IMR-90 (cell line): ENCODE measurements around the gene SLC9A9. TPM values are rescaled to one million over a fixed set of nuclear protein-coding genes. Genes with fewer than 3 reads are reported as not detected.

Experiments used
- ATAC-seq: fragments of 200-7000 bp; cut with Tn5 transposase; 2 replicates; pipeline ENCODE4 v1.9.1; 2020; ENCODE audit warnings: low read depth, mild to moderate bottlenecking, moderate library complexity
- BruUV-seq: library from RNA; stranded (reverse); fragments of 400-500 nt; replicated peaks from 2 replicates; lab custom pipeline; 2021; lab: Mats Ljungman, UMichigan
- CTCF ChIA-PET: fragments of 300-600 bp; formaldehyde crosslinking; extraction: SDS; loops from one replicate; lab custom pipeline; 2021; ENCODE audit warnings: antibody characterized with exemption; lab: Yijun Ruan, JAX
- POLR2A ChIA-PET: fragments of 300-600 bp; sonication (Branson Sonifier 250); formaldehyde crosslinking; loops from one replicate; lab custom pipeline; 2022; ENCODE audit warnings: antibody characterized with exemption; ENCODE audit not compliant: unreplicated experiment; lab: Charles Lee
- DNase-seq: peaks from one replicate; pipeline ENCODE4 v3.0.0; 2013
- H2AFZ ChIP-seq: replicated peaks from 2 replicates; pipeline ENCODE3; 2013; ENCODE audit warnings: low read length, mild to moderate bottlenecking; ENCODE audit not compliant: poor library complexity
- H2AK5ac ChIP-seq: 2 replicates; pipeline ENCODE4 v1.6.1; 2013; ENCODE audit warnings: low read depth, low read length, inconsistent platforms
- H2AK9ac ChIP-seq: replicated peaks from 2 replicates; pipeline ENCODE3; 2013; ENCODE audit warnings: mild to moderate bottlenecking, low read depth, low read length, moderate library complexity; ENCODE audit not compliant: poor library complexity
- H2BK120ac ChIP-seq: 2 replicates; pipeline ENCODE4 v1.6.1; 2013; ENCODE audit warnings: low read depth, low read length, inconsistent platforms
- H2BK15ac ChIP-seq: 3 replicates; pipeline ENCODE4 v1.6.1; 2013; ENCODE audit warnings: low read depth, low read length, inconsistent platforms
- H2BK20ac ChIP-seq: 2 replicates; pipeline ENCODE4 v1.6.1; 2013; ENCODE audit warnings: low read depth, mild to moderate bottlenecking, inconsistent platforms, low read length, moderate library complexity
- H2BK5ac ChIP-seq: 2 replicates; pipeline ENCODE4 v1.6.1; 2013; ENCODE audit warnings: mild to moderate bottlenecking, low read depth, low read length, inconsistent platforms; ENCODE audit not compliant: poor library complexity, severe bottlenecking
- H3K14ac ChIP-seq: replicated peaks from 2 replicates; pipeline ENCODE4 v1.6.1; 2013; ENCODE audit warnings: low read depth, low read length, inconsistent platforms
- H3K18ac ChIP-seq: 2 replicates; pipeline ENCODE4 v1.6.1; 2013; ENCODE audit warnings: low read depth, low read length, control low read depth
- H3K23ac ChIP-seq: 2 replicates; pipeline ENCODE4 v1.6.1; 2013; ENCODE audit warnings: low read depth, low read length, inconsistent platforms
- H3K27ac ChIP-seq: 2 replicates; pipeline ENCODE4 v1.5.1; 2013; ENCODE audit warnings: mild to moderate bottlenecking, control low read depth, low read length; ENCODE audit not compliant: insufficient read depth
- H3K27me3 ChIP-seq: 2 replicates; pipeline ENCODE4 v1.6.1; 2013; ENCODE audit warnings: low read length; ENCODE audit not compliant: control insufficient read depth, insufficient read depth
- H3K36me3 ChIP-seq: 2 replicates; pipeline ENCODE4 v1.6.1; 2013; ENCODE audit warnings: low read length, mixed read lengths; ENCODE audit not compliant: control insufficient read depth, insufficient read depth
- H3K4ac ChIP-seq: 2 replicates; pipeline ENCODE4 v1.6.1; 2013; ENCODE audit warnings: low read depth, low read length, inconsistent platforms
- H3K4me1 ChIP-seq: 2 replicates; pipeline ENCODE4 v1.6.1; 2013; ENCODE audit warnings: low read length, mixed read lengths; ENCODE audit not compliant: control insufficient read depth, insufficient read depth
- H3K4me2 ChIP-seq: 2 replicates; pipeline ENCODE4 v1.6.1; 2013; ENCODE audit warnings: low read depth, mild to moderate bottlenecking, control low read depth, low read length, moderate library complexity
- H3K4me3 ChIP-seq: 2 replicates; pipeline ENCODE4 v1.5.1; 2013; ENCODE audit warnings: low read depth, mild to moderate bottlenecking, control low read depth, low read length, moderate library complexity; ENCODE audit not compliant: insufficient read depth
- H3K56ac ChIP-seq: 2 replicates; pipeline ENCODE4 v1.6.1; 2013; ENCODE audit warnings: low read length, inconsistent platforms; ENCODE audit not compliant: insufficient read depth; ENCODE audit errors: extremely low read depth
- H3K79me1 ChIP-seq, 2 experiments: 2 replicates each; pipeline ENCODE4 v1.6.1; 2013; ENCODE audit warnings: low read length in 2 of 2, inconsistent platforms in 1 of 2, low read depth in 1 of 2
- H3K9ac ChIP-seq: 2 replicates; pipeline ENCODE4 v1.6.1; 2013; ENCODE audit warnings: low read depth, low read length, control low read depth
- H3K9me1 ChIP-seq: 2 replicates; pipeline ENCODE4 v1.6.1; 2013; ENCODE audit warnings: low read length, inconsistent platforms; ENCODE audit not compliant: insufficient read depth
- H3K9me3 ChIP-seq: 2 replicates; pipeline ENCODE4 v1.6.1; 2013; ENCODE audit warnings: low read length; ENCODE audit not compliant: control insufficient read depth, insufficient read depth
- H4K20me1 ChIP-seq: 2 replicates; pipeline ENCODE4 v1.6.1; 2013; ENCODE audit warnings: low read length, inconsistent platforms; ENCODE audit not compliant: insufficient read depth
- H4K5ac ChIP-seq: 2 replicates; pipeline ENCODE4 v1.6.1; 2013; ENCODE audit warnings: mild to moderate bottlenecking, low read depth, low read length, control low read depth
- H4K8ac ChIP-seq, 2 experiments: 2 replicates each; pipeline ENCODE4 v1.6.1; 2013; ENCODE audit warnings: low read depth in 2 of 2, low read length in 2 of 2, control low read depth in 1 of 2, inconsistent platforms in 1 of 2
- H4K91ac ChIP-seq: 2 replicates; pipeline ENCODE4 v1.6.1; 2013; ENCODE audit warnings: low read depth, low read length, inconsistent platforms; ENCODE audit not compliant: insufficient read depth
- BHLHE40 ChIP-seq: fragments of 150-350 bp; IDR thresholded peaks from 2 replicates; pipeline ENCODE4 v1.6.1; 2016; ENCODE audit warnings: mild to moderate bottlenecking, low read depth, low read length
- CEBPB ChIP-seq: IDR thresholded peaks from 2 replicates; pipeline ENCODE4 v1.6.1; 2012; ENCODE audit warnings: low read depth, low read length, improper control_type of control experiment
- CHD1 ChIP-seq: IDR thresholded peaks from 2 replicates; pipeline ENCODE4 v1.6.1; 2012; ENCODE audit warnings: low read depth, low read length, improper control_type of control experiment
- FOS ChIP-seq: fragments of 150-350 bp; IDR thresholded peaks from 2 replicates; pipeline ENCODE4 v1.6.1; 2016; ENCODE audit warnings: low read depth, low read length
- MAFK ChIP-seq: IDR thresholded peaks from 2 replicates; pipeline ENCODE4 v1.6.1; 2012; ENCODE audit warnings: low read depth, low read length, improper control_type of control experiment
- MAZ ChIP-seq: IDR thresholded peaks from 2 replicates; pipeline ENCODE4 v1.6.1; 2012; ENCODE audit warnings: low read depth, mild to moderate bottlenecking, low read length, improper control_type of control experiment, moderate library complexity, borderline replicate concordance
- MXI1 ChIP-seq: IDR thresholded peaks from 2 replicates; pipeline ENCODE4 v1.6.1; 2012; ENCODE audit warnings: low read depth, mild to moderate bottlenecking, low read length, moderate library complexity, borderline replicate concordance
- NFE2L2 ChIP-seq: fragments of 150-350 bp; IDR thresholded peaks from 2 replicates; pipeline ENCODE4 v1.6.1; 2016; ENCODE audit warnings: low read depth, mild to moderate bottlenecking, low read length
- POLR2A ChIP-seq: IDR thresholded peaks from 2 replicates; pipeline ENCODE4 v1.6.1; 2012; ENCODE audit warnings: mild to moderate bottlenecking, low read depth, low read length
- RAD21 ChIP-seq: IDR thresholded peaks from 2 replicates; pipeline ENCODE4 v1.6.1; 2012; ENCODE audit warnings: low read length, improper control_type of control experiment
- RCOR1 ChIP-seq: IDR thresholded peaks from 2 replicates; pipeline ENCODE4 v1.6.1; 2012; ENCODE audit warnings: mild to moderate bottlenecking, low read length, improper control_type of control experiment; ENCODE audit not compliant: insufficient replicate concordance
- RFX5 ChIP-seq: IDR thresholded peaks from 2 replicates; pipeline ENCODE4 v1.8.0; 2012; ENCODE audit warnings: low read depth, mild to moderate bottlenecking, low read length, moderate library complexity
- SMC3 ChIP-seq: fragments of 150-350 bp; IDR thresholded peaks from 2 replicates; pipeline ENCODE4 v1.6.1; 2016; ENCODE audit warnings: low read depth, mild to moderate bottlenecking, antibody characterized with exemption, low read length, moderate library complexity
- WGBS, 2 experiments: methylation state at CpG; one replicate each; pipeline versions ENCODE4 v1.1.5 to v1.1.7; 2013; ENCODE audit warnings: missing lambda C conversion rate in 2 of 2; ENCODE audit not compliant: insufficient read length in 1 of 2; ENCODE audit errors: extremely low coverage in 2 of 2; 5-methylcytosine and 5-hydroxymethylcytosine counted together
- dilution Hi-C: fragments of 300-500 bp; cut with HindIII; formaldehyde crosslinking; loops from one replicate; pipeline ENCODE4 v1.14.3; 2018; ENCODE audit warnings: low sequenced_read_pairs; ENCODE audit not compliant: unreplicated experiment
- in situ Hi-C: fragments of 300-500 bp; cut with MboI; formaldehyde crosslinking; loops from 3 replicates; pipeline ENCODE4 v1.14.3; 2019; ENCODE audit warnings: low sequenced_read_pairs, inconsistent platforms, mixed read lengths
- intact Hi-C: fragments of 100-400 bp; cut with micrococcal nuclease; formaldehyde crosslinking; loops from 2 replicates; pipeline ENCODE4 v1.10.0; 2022
- polyA plus RNA-seq, 3 experiments: library from polyadenylated mRNA; depleted of rRNA; stranded (reverse); fragments of >200 nt; gene quantifications; 2 replicates each; pipeline ENCODE4 v1.2.3, GENCODE V29; 2012; ENCODE audit warnings: low replicate concordance in 1 of 3
- total RNA-seq: library from RNA; depleted of rRNA; stranded (reverse); fragments of >200 nt; gene quantifications from 2 replicates; pipeline ENCODE4 v1.2.3, GENCODE V29; 2012
- TF ChIP-seq, protein P1 (sequence below): fragments of 150-350 bp; IDR thresholded peaks from 2 replicates; pipeline ENCODE4 v1.6.1; 2017; ENCODE audit warnings: mild to moderate bottlenecking, antibody characterized with exemption, low read length, low read depth
- TF ChIP-seq, protein P2 (sequence below): conservative IDR thresholded peaks from 2 replicates; pipeline ENCODE4 v1.5.1; 2012; ENCODE audit warnings: mild to moderate bottlenecking, low read depth, low read length, improper control_type of control experiment
- TF ChIP-seq, protein P3 (sequence below): fragments of 150-350 bp; IDR thresholded peaks from 2 replicates; pipeline ENCODE4 v1.6.1; 2016; ENCODE audit warnings: low read depth, mild to moderate bottlenecking, low read length, moderate library complexity, borderline replicate concordance

The SLC9A9 gene
- total and polyA plus RNA-seq, 2 of the 4 experiments (the other 2 are of a cell fraction): 1.4 to 2.3 TPM

DNA sequence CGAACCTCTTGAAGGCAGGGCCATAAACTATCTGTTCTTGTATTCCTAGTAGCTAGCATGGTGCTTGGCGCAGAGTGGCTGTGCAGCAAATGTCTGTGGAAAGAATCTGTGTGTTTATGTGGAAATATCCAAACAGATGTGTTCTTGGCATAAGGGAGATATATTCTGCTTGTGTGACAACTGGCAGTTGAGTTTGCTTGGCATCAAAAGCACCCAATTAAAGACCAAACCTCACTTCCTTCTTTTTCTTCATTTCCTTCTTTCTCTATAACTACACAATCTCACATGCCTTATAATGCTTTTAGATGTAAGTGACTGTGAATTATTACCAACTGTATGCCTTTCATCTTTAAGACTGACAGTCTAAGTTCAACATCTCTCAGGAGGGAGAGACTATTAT, 296.5 kb downstream of the SLC9A9 start:
- H3K23ac ChIP-seq: no peak overlapping the region
- H4K91ac ChIP-seq: no peak overlapping the region
- no TSS peak for BruUV-seq
- no peak overlapping the region for H2BK120ac ChIP-seq
- H2AK5ac ChIP-seq: no peak overlapping the region
- ATAC-seq (no peak), DNase-seq (no peak)
- H4K8ac ChIP-seq: no peak overlapping the region
- no peak overlapping the region for H2BK15ac ChIP-seq
- no peak overlapping the region for H3K9ac ChIP-seq
- H3K79me1 ChIP-seq: no peaks in the 10 kb centered on the region
- no peak for TF ChIP-seq MAZ
- TF ChIP-seq, protein P1, sequence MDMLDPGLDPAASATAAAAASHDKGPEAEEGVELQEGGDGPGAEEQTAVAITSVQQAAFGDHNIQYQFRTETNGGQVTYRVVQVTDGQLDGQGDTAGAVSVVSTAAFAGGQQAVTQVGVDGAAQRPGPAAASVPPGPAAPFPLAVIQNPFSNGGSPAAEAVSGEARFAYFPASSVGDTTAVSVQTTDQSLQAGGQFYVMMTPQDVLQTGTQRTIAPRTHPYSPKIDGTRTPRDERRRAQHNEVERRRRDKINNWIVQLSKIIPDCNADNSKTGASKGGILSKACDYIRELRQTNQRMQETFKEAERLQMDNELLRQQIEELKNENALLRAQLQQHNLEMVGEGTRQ: no peak
- TF ChIP-seq RAD21: no peak
- TF ChIP-seq NFE2L2: no peak
- TF ChIP-seq FOS: no peak
- TF ChIP-seq POLR2A: no peak
- no peak for TF ChIP-seq CEBPB
- no peak for TF ChIP-seq RFX5
- TF ChIP-seq, protein P2, sequence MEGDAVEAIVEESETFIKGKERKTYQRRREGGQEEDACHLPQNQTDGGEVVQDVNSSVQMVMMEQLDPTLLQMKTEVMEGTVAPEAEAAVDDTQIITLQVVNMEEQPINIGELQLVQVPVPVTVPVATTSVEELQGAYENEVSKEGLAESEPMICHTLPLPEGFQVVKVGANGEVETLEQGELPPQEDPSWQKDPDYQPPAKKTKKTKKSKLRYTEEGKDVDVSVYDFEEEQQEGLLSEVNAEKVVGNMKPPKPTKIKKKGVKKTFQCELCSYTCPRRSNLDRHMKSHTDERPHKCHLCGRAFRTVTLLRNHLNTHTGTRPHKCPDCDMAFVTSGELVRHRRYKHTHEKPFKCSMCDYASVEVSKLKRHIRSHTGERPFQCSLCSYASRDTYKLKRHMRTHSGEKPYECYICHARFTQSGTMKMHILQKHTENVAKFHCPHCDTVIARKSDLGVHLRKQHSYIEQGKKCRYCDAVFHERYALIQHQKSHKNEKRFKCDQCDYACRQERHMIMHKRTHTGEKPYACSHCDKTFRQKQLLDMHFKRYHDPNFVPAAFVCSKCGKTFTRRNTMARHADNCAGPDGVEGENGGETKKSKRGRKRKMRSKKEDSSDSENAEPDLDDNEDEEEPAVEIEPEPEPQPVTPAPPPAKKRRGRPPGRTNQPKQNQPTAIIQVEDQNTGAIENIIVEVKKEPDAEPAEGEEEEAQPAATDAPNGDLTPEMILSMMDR: no peak
- TF ChIP-seq MXI1: no peak
- TF ChIP-seq BHLHE40: no peak
- TF ChIP-seq, protein P3, sequence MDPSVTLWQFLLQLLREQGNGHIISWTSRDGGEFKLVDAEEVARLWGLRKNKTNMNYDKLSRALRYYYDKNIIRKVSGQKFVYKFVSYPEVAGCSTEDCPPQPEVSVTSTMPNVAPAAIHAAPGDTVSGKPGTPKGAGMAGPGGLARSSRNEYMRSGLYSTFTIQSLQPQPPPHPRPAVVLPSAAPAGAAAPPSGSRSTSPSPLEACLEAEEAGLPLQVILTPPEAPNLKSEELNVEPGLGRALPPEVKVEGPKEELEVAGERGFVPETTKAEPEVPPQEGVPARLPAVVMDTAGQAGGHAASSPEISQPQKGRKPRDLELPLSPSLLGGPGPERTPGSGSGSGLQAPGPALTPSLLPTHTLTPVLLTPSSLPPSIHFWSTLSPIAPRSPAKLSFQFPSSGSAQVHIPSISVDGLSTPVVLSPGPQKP: no peak
- TF ChIP-seq RCOR1: no peak
- TF ChIP-seq SMC3: no peak
- TF ChIP-seq CHD1: no peak
- no peak for TF ChIP-seq MAFK
- ChIA-PET CTCF (no interaction called here), POLR2A (no interaction called here)
- H3K18ac ChIP-seq: no peak overlapping the region
- intact Hi-C loops (no loop called here), dilution Hi-C loops (no loop called here), in situ Hi-C loops (no loop called here)
- no peak overlapping the region for H3K14ac ChIP-seq
- no peaks in the 10 kb centered on the region for H4K20me1 ChIP-seq
- H3K4ac ChIP-seq: no peak overlapping the region
- H3K9me1 ChIP-seq: no peaks in the 10 kb centered on the region
- no peak overlapping the region for H2BK20ac ChIP-seq
- no peak overlapping the region for H2AFZ ChIP-seq
- H2AK9ac ChIP-seq: no peak overlapping the region
- H3K4me1 ChIP-seq: no peaks in the 10 kb centered on the region
- no peak overlapping the region for H3K27ac ChIP-seq
- H2BK5ac ChIP-seq: no peak overlapping the region
- no peak overlapping the region for H3K56ac ChIP-seq
- no peaks in the 10 kb centered on the region for H3K36me3 ChIP-seq
- H3K9me3 ChIP-seq: no peaks in the 10 kb centered on the region
- H3K27me3 ChIP-seq: no peaks in the 10 kb centered on the region
- no peak overlapping the region for H3K4me3 ChIP-seq
- no peak overlapping the region for H4K5ac ChIP-seq
- no CpG with 5 or more reads among the region's 2 CpGs for WGBS, 2 experiments
- H3K4me2 ChIP-seq: no peak overlapping the region
